HEK293 (cell line): Measurements from ENCODE around the gene RNF113A.
A peak's percentile ranks its signal among the peaks of the same experiment; 100 is the strongest.

ENCODE experiments used
- CTCF ChIA-PET: fragments of 350-600 bp; formaldehyde crosslinking; extraction: SDS; loops from one replicate; lab custom pipeline; 2021; ENCODE audit warnings: antibody characterized with exemption; lab: Yijun Ruan, JAX
- POLR2A ChIA-PET: fragments of 300-600 bp; formaldehyde crosslinking; extraction: SDS; loops from one replicate; lab custom pipeline; 2020; ENCODE audit warnings: antibody characterized with exemption, inconsistent platforms; lab: Yijun Ruan, JAX
- H3K27ac ChIP-seq: fragments of 200-500 bp; sonication (Bioruptor generic); 2 replicates; pipeline ENCODE4 v1.5.1; 2014; ENCODE audit warnings: low read depth, low read length, control low read depth, inconsistent platforms; ENCODE audit errors: extremely low read depth
- H3K36me3 ChIP-seq, 2 experiments: fragments of 200-500 bp in 1 of 2; sonication (Bioruptor generic) in 1 of 2; 1 replicate in 1 of 2; 2 replicates in 1 of 2; pipeline ENCODE4 v1.5.1; 2014 to 2017; ENCODE audit warnings: inconsistent platforms in 2 of 2, low read length in 2 of 2; ENCODE audit not compliant: control insufficient read depth in 2 of 2, insufficient read depth in 1 of 2
- H3K4me1 ChIP-seq: fragments of 200-500 bp; sonication (Bioruptor generic); 2 replicates; pipeline ENCODE4 v1.5.1; 2014; ENCODE audit warnings: mild to moderate bottlenecking, low read length, inconsistent platforms; ENCODE audit not compliant: control insufficient read depth, insufficient read depth
- H3K4me3 ChIP-seq: 2 replicates; pipeline ENCODE4 v1.5.1; 2011; ENCODE audit warnings: low read depth, mild to moderate bottlenecking, control low read depth, low read length, moderate library complexity
- H3K9me3 ChIP-seq: fragments of 200-500 bp; sonication (Bioruptor generic); 2 replicates; pipeline ENCODE4 v1.5.1; 2014; ENCODE audit warnings: low read depth, low read length, inconsistent platforms; ENCODE audit not compliant: control insufficient read depth, insufficient read depth
- BCL6B ChIP-seq: fragments of 450-650 bp; formaldehyde crosslinking; IDR thresholded peaks from 2 replicates; pipeline ENCODE4 v1.5.1; 2017; ENCODE audit warnings: missing biosample characterization, missing genetic modification characterization
- GLI2 ChIP-seq: fragments of 450-650 bp; formaldehyde crosslinking; IDR thresholded peaks from 2 replicates; pipeline ENCODE4; 2017; ENCODE audit warnings: missing biosample characterization, missing genetic modification characterization, low read depth, borderline replicate concordance
- KLF10 ChIP-seq: fragments of 450-650 bp; IDR thresholded peaks from 2 replicates; pipeline ENCODE4 v1.5.1; 2018; ENCODE audit warnings: missing biosample characterization, mild to moderate bottlenecking, missing genetic modification characterization
- PATZ1 ChIP-seq: fragments of 450-650 bp; formaldehyde crosslinking; IDR thresholded peaks from 2 replicates; pipeline ENCODE4 v1.5.1; 2016; ENCODE audit warnings: missing biosample characterization, missing genetic modification characterization
- PRDM4 ChIP-seq: fragments of 450-650 bp; formaldehyde crosslinking; IDR thresholded peaks from 2 replicates; pipeline ENCODE4 v1.5.1; 2017; ENCODE audit warnings: missing biosample characterization, missing genetic modification characterization
- PRDM6 ChIP-seq: fragments of 450-650 bp; formaldehyde crosslinking; IDR thresholded peaks from 2 replicates; pipeline ENCODE4 v1.5.1; 2017; ENCODE audit warnings: missing biosample characterization, missing genetic modification characterization
- SALL2 ChIP-seq: fragments of 450-650 bp; formaldehyde crosslinking; IDR thresholded peaks from 2 replicates; pipeline ENCODE4 v1.5.0; 2017; ENCODE audit warnings: missing biosample characterization, mild to moderate bottlenecking, missing genetic modification characterization, borderline replicate concordance
- TRIM28 ChIP-seq: IDR thresholded peaks from 2 replicates; pipeline ENCODE4 v1.6.1; 2011; ENCODE audit warnings: low read length, control low read depth, borderline replicate concordance
- ZBTB10 ChIP-seq: fragments of 450-650 bp; formaldehyde crosslinking; IDR thresholded peaks from 2 replicates; pipeline ENCODE4 v1.5.1; 2016; ENCODE audit warnings: missing biosample characterization, missing genetic modification characterization
- ZNF211 ChIP-seq: fragments of 450-650 bp; formaldehyde crosslinking; IDR thresholded peaks from 2 replicates; pipeline ENCODE4 v1.5.1; 2016; ENCODE audit warnings: low read depth, missing biosample characterization, missing genetic modification characterization
- ZNF239 ChIP-seq: fragments of 450-650 bp; formaldehyde crosslinking; IDR thresholded peaks from 2 replicates; pipeline ENCODE4 v1.5.1; 2016; ENCODE audit warnings: missing biosample characterization, missing genetic modification characterization
- ZNF292 ChIP-seq: fragments of 450-650 bp; formaldehyde crosslinking; IDR thresholded peaks from 2 replicates; pipeline ENCODE4 v1.5.1; 2016; ENCODE audit warnings: low read depth, missing biosample characterization, missing genetic modification characterization, borderline replicate concordance
- ZNF302 ChIP-seq: fragments of 450-650 bp; formaldehyde crosslinking; IDR thresholded peaks from 2 replicates; pipeline ENCODE4 v1.5.1; 2016; ENCODE audit warnings: missing biosample characterization, missing genetic modification characterization, low read depth
- ZNF324 ChIP-seq: fragments of 450-650 bp; formaldehyde crosslinking; IDR thresholded peaks from 2 replicates; pipeline ENCODE4 v1.5.1; 2016; ENCODE audit warnings: missing biosample characterization, missing genetic modification characterization
- ZNF521 ChIP-seq: fragments of 450-650 bp; formaldehyde crosslinking; IDR thresholded peaks from 2 replicates; pipeline ENCODE4 v1.5.1; 2017; ENCODE audit warnings: missing biosample characterization, mild to moderate bottlenecking, missing genetic modification characterization
- ZNF555 ChIP-seq: fragments of 450-650 bp; formaldehyde crosslinking; conservative IDR thresholded peaks from 2 replicates; pipeline ENCODE4 v1.5.1; 2017; ENCODE audit warnings: missing biosample characterization, mild to moderate bottlenecking, missing genetic modification characterization, inconsistent platforms
- ZNF558 ChIP-seq: fragments of 450-650 bp; formaldehyde crosslinking; IDR thresholded peaks from 2 replicates; pipeline ENCODE4 v1.5.1; 2016; ENCODE audit warnings: missing biosample characterization, missing genetic modification characterization
- ZNF658 ChIP-seq: fragments of 450-650 bp; formaldehyde crosslinking; IDR thresholded peaks from 2 replicates; pipeline ENCODE4; 2016; ENCODE audit warnings: missing biosample characterization, missing genetic modification characterization
- ZNF677 ChIP-seq: fragments of 450-650 bp; IDR thresholded peaks from 2 replicates; pipeline ENCODE4 v1.5.0; 2018; ENCODE audit warnings: missing biosample characterization, mild to moderate bottlenecking, missing genetic modification characterization, moderate library complexity
- ZNF768 ChIP-seq: fragments of 450-650 bp; formaldehyde crosslinking; IDR thresholded peaks from 2 replicates; pipeline ENCODE4 v1.5.1; 2018; ENCODE audit warnings: missing biosample characterization, mild to moderate bottlenecking, missing genetic modification characterization

The RNF113A gene

GRCh38 chrX:119852382-119853353, 18.9 kb downstream of the RNF113A start, which contains the start of gene UPF3B (continued):
- TF ChIP-seq ZNF292 (tag by site-specific recombination) (no peak), SALL2 (tag by site-specific recombination) (no peak), ZNF555 (no peak), ZNF658 (tag by site-specific recombination) (no peak), ZNF302 (tag by site-specific recombination) (no peak), KLF10 (tag by site-specific recombination) (peak; percentile 82)
- TF ChIP-seq, all 188 proteins: peak for 46

GRCh38 chrX:119833905-119834304, 37.6 kb downstream of the RNF113A start:
- H3K4me1 ChIP-seq: no peaks in the 10 kb centered on the region
- peaks cover 56 to 69% of the 10 kb centered on the region in 2 experiments for H3K36me3 ChIP-seq
- H3K9me3 ChIP-seq: no peaks in the 10 kb centered on the region
- no peak overlapping the region for H3K27ac ChIP-seq
- no peak overlapping the region for H3K4me3 ChIP-seq
- TF ChIP-seq BCL6B (no peak), ZNF768 (tag by site-specific recombination) (no peak), ZNF558 (tag by site-specific recombination) (no peak), ZBTB10 (tag by site-specific recombination) (no peak), PRDM4 (tag by site-specific recombination) (no peak)
- CTCF ChIA-PET: interaction anchor here (0.6 to 1.0 kb wide), 3 partner anchors 40 to 300 kb away, joined by 3 read pairs; no protein-coding TSS in a partner anchor
- POLR2A ChIA-PET: interaction anchor here (0.6 to 0.8 kb wide), 2 partner anchors 34 to 42 kb away, joined by 3 to 4 read pairs; partner anchors contain the start of gene RPL39

GRCh38 chrX:119828446-119828845, 43.1 kb downstream of the RNF113A start:
- CTCF ChIA-PET: interaction anchor here (0.7 kb wide), 1 partner anchor 62 kb away, joined by 3 read pairs; no protein-coding TSS in a partner anchor
- POLR2A ChIA-PET: interaction anchor here (1.7 kb wide), 1 partner anchor 37 kb away, joined by 4 read pairs; the partner anchor contains the start of gene RPL39
- no peaks in the 10 kb centered on the region for H3K4me1 ChIP-seq
- H3K4me3 ChIP-seq: no peak overlapping the region
- H3K9me3 ChIP-seq: no peaks in the 10 kb centered on the region
- no peak overlapping the region for H3K27ac ChIP-seq
- peaks cover 18 to 27% of the 10 kb centered on the region in 2 experiments for H3K36me3 ChIP-seq
- TF ChIP-seq GLI2 (tag by site-specific recombination) (no peak), ZNF324 (tag by site-specific recombination) (no peak), ZNF211 (tag by site-specific recombination) (no peak), ZNF239 (tag by site-specific recombination) (no peak), ZNF521 (no peak), PRDM6 (tag by site-specific recombination) (no peak), TRIM28 (no peak), ZNF302 (tag by site-specific recombination) (no peak), PATZ1 (tag by site-specific recombination) (no peak), ZNF677 (no peak)
